GM12878 (cell line): ENCODE results near the gene CRYAB. TPM values are rescaled to one million over a fixed set of nuclear protein-coding genes. Genes with fewer than 3 reads are reported as not detected.

Experiments
- BCLAF1 ChIP-seq: fragments of 450-650 bp; IDR thresholded peaks from 2 replicates; pipeline ENCODE4 v1.6.1; 2017; ENCODE audit warnings: antibody characterized with exemption, mild to moderate bottlenecking, moderate library complexity
- CBX5 ChIP-seq: sonication (generic); IDR thresholded peaks from 2 replicates; pipeline ENCODE4 v1.6.1; 2016; ENCODE audit warnings: low read depth, moderate library complexity, mild to moderate bottlenecking, inconsistent platforms
- EED ChIP-seq: sonication (generic); IDR thresholded peaks from 2 replicates; pipeline ENCODE4 v1.6.1; 2016; ENCODE audit warnings: antibody characterized with exemption, low read depth
- KLF5 ChIP-seq: fragments of 450-650 bp; IDR thresholded peaks from 2 replicates; pipeline ENCODE4 v1.6.1; 2014; ENCODE audit warnings: mild to moderate bottlenecking; ENCODE audit not compliant: partially characterized antibody
- MEF2B ChIP-seq: fragments of 450-650 bp; IDR thresholded peaks from 2 replicates; pipeline ENCODE4 v1.6.1; 2018; ENCODE audit warnings: mild to moderate bottlenecking, moderate library complexity; ENCODE audit not compliant: partially characterized antibody, poor library complexity, severe bottlenecking
- MTA3 ChIP-seq: IDR thresholded peaks from 2 replicates; pipeline ENCODE4 v1.6.1; 2012; ENCODE audit warnings: low read length, inconsistent platforms, borderline replicate concordance
- NBN ChIP-seq: fragments of 450-650 bp; IDR thresholded peaks from 2 replicates; pipeline ENCODE4 v1.6.1; 2016
- POLR2AphosphoS2 ChIP-seq: IDR thresholded peaks from 2 replicates; pipeline ENCODE4 v1.6.1; 2011; ENCODE audit warnings: low read depth, mild to moderate bottlenecking, low read length, improper control_type of control experiment, moderate library complexity
- RCOR1 ChIP-seq: conservative IDR thresholded peaks from 2 replicates; pipeline ENCODE4 v1.6.1; 2012; ENCODE audit warnings: low read depth, low read length, improper control_type of control experiment
- SMAD1 ChIP-seq: fragments of 450-650 bp; IDR thresholded peaks from 2 replicates; pipeline ENCODE4 v1.6.1; 2018; ENCODE audit warnings: mild to moderate bottlenecking, low read depth; ENCODE audit not compliant: partially characterized antibody
- TAF1 ChIP-seq: IDR thresholded peaks from 2 replicates; pipeline ENCODE4 v1.6.1; 2011; ENCODE audit warnings: mild to moderate bottlenecking, low read depth, low read length, borderline replicate concordance
- USF2 ChIP-seq: IDR thresholded peaks from 2 replicates; pipeline ENCODE4 v1.6.1; 2011; ENCODE audit warnings: low read depth, low read length, improper control_type of control experiment, borderline replicate concordance
- ZNF207 ChIP-seq: fragments of 450-650 bp; IDR thresholded peaks from 2 replicates; pipeline ENCODE4 v1.6.1; 2014; ENCODE audit warnings: antibody characterized with exemption, mild to moderate bottlenecking, borderline replicate concordance
- ZNF24 ChIP-seq: fragments of 450-650 bp; IDR thresholded peaks from 2 replicates; pipeline ENCODE4 v1.6.1; 2017; ENCODE audit warnings: antibody characterized with exemption, mild to moderate bottlenecking
- polyA plus RNA-seq, 11 experiments: library from polyadenylated mRNA; depleted of rRNA in 4 of 11; unstranded in 6 of 11; stranded (reverse) in 5 of 11; fragments of >200 nt; fragmentation: Nextera tagmentation in 4 of 11; fragmentation: Illumina TruSeq in 1 of 11; extraction: Ambion mirVana in 4 of 11; extraction: Trizol in 1 of 11; gene quantifications; 1 replicate in 1 of 11; 2 replicates in 10 of 11; pipeline versions ENCODE4 v1.2.1 to v1.2.3, GENCODE V29; 2011 to 2016; ENCODE audit warnings: inconsistent platforms in 2 of 11, missing spikeins in 2 of 11, low read depth in 1 of 11
- total RNA-seq, 4 experiments: library from RNA; depleted of rRNA in 3 of 4; stranded (reverse); fragments of >200 nt in 3 of 4; fragmentation: Illumina TruSeq in 1 of 4; extraction: Trizol in 1 of 4; gene quantifications; 2 replicates each; pipeline versions ENCODE4 v1.2.1 to v1.2.3, GENCODE V29; 2013 to 2021
- TF ChIP-seq, protein P1 (sequence below): fragments of 450-650 bp; IDR thresholded peaks from 2 replicates; pipeline ENCODE4 v1.6.1; 2016; ENCODE audit warnings: mild to moderate bottlenecking
- TF ChIP-seq, protein P2 (sequence below), 3 experiments: IDR thresholded peaks in 2 of 3; conservative IDR thresholded peaks in 1 of 3; 2 replicates each; pipeline ENCODE4 v1.5.1; 2011; ENCODE audit warnings: low read depth in 3 of 3, low read length in 3 of 3, mild to moderate bottlenecking in 3 of 3, control low read depth in 2 of 3, moderate library complexity in 2 of 3, inconsistent platforms in 1 of 3, mixed read lengths in 1 of 3; ENCODE audit not compliant: control insufficient read depth in 2 of 3, insufficient read depth in 1 of 3; ENCODE audit errors: extremely low read depth in 1 of 3
- TF ChIP-seq, protein P3 (sequence below): fragments of 450-650 bp; IDR thresholded peaks from 2 replicates; pipeline ENCODE4 v1.6.1; 2017; ENCODE audit warnings: mild to moderate bottlenecking, moderate library complexity

Gene CRYAB
- total and polyA plus RNA-seq, 10 of the 15 experiments (the other 5 are each of a cell fraction or from before 2014, with no cell fraction given): 0.72 to 1.0 TPM; not detected in 8

DNA sequence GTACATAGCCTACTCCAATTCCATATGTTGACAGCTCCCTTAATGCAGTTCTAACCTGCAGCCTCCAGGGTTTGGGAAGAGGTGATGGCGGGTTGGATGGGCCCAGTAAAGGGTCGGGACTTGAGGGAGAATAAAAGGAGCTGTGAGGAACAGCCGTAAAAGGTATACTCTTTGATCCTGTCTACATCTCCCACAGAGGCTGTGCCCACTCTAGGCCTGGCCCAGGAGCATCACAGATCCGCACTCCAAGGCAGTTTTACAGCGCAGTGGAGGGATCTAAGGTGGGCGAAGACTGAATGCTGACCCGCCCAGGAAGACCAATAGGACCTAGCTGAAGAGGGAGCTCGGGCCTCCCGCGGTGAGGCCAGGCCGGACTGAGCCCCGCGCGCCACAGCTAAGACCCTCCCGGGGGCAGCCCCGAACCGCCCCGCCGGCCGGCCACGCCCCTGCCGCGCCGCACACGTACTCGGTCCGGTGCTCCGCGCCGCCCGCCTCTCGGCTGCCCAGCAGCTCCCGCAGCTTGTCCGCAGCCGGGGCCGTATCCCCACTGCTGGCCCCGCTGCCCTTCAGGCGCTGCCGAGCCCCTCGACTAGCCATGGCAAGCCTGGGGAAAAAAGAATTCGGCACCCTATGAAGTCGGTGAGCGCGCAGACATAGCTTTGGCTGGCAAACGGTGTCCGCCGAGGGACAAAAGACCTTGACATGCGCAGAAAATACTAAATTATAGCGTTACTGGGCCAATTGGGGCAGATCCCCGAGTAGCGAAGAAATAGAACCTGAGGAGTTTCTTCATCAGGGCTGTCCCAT, 40.5 kb downstream of the CRYAB start, which contains the start of gene ALG9 (continued):
- TF ChIP-seq RCOR1 (no peak), ZNF24 (peak; percentile 72; the same call in 1 of the 2 replicates), EED (no peak; the same call in 1 of the 2 replicates), MTA3 (0 out of 2 replicates have a peak, but pooled peaks have one; percentile 62), SMAD1 (no peak), KLF5 (peak; percentile 62), NBN (0 out of 2 replicates have a peak, but pooled peaks have one; percentile 21), POLR2AphosphoS2 (peak; percentile 48; the same call in 1 of the 2 replicates), USF2 (no peak), CBX5 (0 out of 2 replicates have a peak, but pooled peaks have one; percentile 7), MEF2B (peak; percentile 15), BCLAF1 (no peak), ZNF207 (peak; percentile 90; the same call in 1 of the 2 replicates), TAF1 (peak; percentile 67; the same call in 1 of the 2 replicates)
- TF ChIP-seq, protein P1, sequence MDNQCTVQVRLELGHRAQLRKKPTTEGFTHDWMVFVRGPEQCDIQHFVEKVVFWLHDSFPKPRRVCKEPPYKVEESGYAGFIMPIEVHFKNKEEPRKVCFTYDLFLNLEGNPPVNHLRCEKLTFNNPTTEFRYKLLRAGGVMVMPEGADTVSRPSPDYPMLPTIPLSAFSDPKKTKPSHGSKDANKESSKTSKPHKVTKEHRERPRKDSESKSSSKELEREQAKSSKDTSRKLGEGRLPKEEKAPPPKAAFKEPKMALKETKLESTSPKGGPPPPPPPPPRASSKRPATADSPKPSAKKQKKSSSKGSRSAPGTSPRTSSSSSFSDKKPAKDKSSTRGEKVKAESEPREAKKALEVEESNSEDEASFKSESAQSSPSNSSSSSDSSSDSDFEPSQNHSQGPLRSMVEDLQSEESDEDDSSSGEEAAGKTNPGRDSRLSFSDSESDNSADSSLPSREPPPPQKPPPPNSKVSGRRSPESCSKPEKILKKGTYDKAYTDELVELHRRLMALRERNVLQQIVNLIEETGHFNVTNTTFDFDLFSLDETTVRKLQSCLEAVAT: peak; percentile 67
- TF ChIP-seq, protein P2, sequence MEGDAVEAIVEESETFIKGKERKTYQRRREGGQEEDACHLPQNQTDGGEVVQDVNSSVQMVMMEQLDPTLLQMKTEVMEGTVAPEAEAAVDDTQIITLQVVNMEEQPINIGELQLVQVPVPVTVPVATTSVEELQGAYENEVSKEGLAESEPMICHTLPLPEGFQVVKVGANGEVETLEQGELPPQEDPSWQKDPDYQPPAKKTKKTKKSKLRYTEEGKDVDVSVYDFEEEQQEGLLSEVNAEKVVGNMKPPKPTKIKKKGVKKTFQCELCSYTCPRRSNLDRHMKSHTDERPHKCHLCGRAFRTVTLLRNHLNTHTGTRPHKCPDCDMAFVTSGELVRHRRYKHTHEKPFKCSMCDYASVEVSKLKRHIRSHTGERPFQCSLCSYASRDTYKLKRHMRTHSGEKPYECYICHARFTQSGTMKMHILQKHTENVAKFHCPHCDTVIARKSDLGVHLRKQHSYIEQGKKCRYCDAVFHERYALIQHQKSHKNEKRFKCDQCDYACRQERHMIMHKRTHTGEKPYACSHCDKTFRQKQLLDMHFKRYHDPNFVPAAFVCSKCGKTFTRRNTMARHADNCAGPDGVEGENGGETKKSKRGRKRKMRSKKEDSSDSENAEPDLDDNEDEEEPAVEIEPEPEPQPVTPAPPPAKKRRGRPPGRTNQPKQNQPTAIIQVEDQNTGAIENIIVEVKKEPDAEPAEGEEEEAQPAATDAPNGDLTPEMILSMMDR (IDR thresholded peaks at IDR 0.05 in 2 of 3, conservative IDR thresholded peaks at IDR 0.05 in 1 of 3; ENCODE audit: control insufficient read depth in 2 of 3, extremely low read depth in 1 of 3, insufficient read depth in 1 of 3, low read depth in 3 of 3, low read length in 3 of 3): peak; percentile 3 to 32 (median 13); a peak in 3 of 6 replicates
- TF ChIP-seq, protein P3, sequence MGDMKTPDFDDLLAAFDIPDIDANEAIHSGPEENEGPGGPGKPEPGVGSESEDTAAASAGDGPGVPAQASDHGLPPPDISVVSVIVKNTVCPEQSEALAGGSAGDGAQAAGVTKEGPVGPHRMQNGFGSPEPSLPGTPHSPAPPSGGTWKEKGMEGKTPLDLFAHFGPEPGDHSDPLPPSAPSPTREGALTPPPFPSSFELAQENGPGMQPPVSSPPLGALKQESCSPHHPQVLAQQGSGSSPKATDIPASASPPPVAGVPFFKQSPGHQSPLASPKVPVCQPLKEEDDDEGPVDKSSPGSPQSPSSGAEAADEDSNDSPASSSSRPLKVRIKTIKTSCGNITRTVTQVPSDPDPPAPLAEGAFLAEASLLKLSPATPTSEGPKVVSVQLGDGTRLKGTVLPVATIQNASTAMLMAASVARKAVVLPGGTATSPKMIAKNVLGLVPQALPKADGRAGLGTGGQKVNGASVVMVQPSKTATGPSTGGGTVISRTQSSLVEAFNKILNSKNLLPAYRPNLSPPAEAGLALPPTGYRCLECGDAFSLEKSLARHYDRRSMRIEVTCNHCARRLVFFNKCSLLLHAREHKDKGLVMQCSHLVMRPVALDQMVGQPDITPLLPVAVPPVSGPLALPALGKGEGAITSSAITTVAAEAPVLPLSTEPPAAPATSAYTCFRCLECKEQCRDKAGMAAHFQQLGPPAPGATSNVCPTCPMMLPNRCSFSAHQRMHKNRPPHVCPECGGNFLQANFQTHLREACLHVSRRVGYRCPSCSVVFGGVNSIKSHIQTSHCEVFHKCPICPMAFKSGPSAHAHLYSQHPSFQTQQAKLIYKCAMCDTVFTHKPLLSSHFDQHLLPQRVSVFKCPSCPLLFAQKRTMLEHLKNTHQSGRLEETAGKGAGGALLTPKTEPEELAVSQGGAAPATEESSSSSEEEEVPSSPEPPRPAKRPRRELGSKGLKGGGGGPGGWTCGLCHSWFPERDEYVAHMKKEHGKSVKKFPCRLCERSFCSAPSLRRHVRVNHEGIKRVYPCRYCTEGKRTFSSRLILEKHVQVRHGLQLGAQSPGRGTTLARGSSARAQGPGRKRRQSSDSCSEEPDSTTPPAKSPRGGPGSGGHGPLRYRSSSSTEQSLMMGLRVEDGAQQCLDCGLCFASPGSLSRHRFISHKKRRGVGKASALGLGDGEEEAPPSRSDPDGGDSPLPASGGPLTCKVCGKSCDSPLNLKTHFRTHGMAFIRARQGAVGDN: peak; percentile 74; the same call in 1 of the 2 replicates
